ENCODE measurements around the gene AP1M1.
A peak's percentile ranks its signal among the peaks of the same experiment; 100 is the strongest.

The AP1M1 gene

GRCh38 chr19:16205205-16206045 is 7.7 kb downstream of the AP1M1 start:
- peak overlapping the region; percentile 27; the same call in 1 of the 2 replicates for H3K27ac ChIP-seq
- no peak for TF ChIP-seq CTCF (conservative IDR thresholded peaks at IDR 0.05)

- no peak for TF ChIP-seq CTCF (conservative IDR thresholded peaks at IDR 0.05)
Measured at GRCh38 chr19:16206046-16206605, 8.4 kb downstream of the AP1M1 start.

GRCh38 chr19:16206637-16207036 is 8.9 kb downstream of the AP1M1 start:
- H3K27ac ChIP-seq: peak overlapping the region; percentile 98; the same call in 1 of the 2 replicates
- TF ChIP-seq CTCF (conservative IDR thresholded peaks at IDR 0.05): no peak

More at GRCh38 chr19:16206046-16206605, 8.4 kb downstream of the AP1M1 start:
- peak overlapping the region; percentile 27; the same call in 1 of the 2 replicates for H3K27ac ChIP-seq

- no peak for TF ChIP-seq CTCF (conservative IDR thresholded peaks at IDR 0.05)
Measured at GRCh38 chr19:16207063-16207462, 9.4 kb downstream of the AP1M1 start.

GRCh38 chr19:16207490-16208025 is 9.8 kb downstream of the AP1M1 start:
- H3K27ac ChIP-seq: peak overlapping the region; percentile 98
- no peak for TF ChIP-seq CTCF (conservative IDR thresholded peaks at IDR 0.05)

More at GRCh38 chr19:16207063-16207462, 9.4 kb downstream of the AP1M1 start:
- H3K27ac ChIP-seq: peak overlapping the region; percentile 98

- no peak for TF ChIP-seq CTCF (conservative IDR thresholded peaks at IDR 0.05)
- H3K27ac ChIP-seq: peak overlapping the region; percentile 98
Measured at GRCh38 chr19:16208064-16208759, 10.5 kb downstream of the AP1M1 start.

Data from VCaP (cell line).